Measurements from ENCODE around the gene RBFOX1. TPM values are rescaled to one million over a fixed set of nuclear protein-coding genes. Genes with fewer than 3 reads are reported as not detected.

RBFOX1 gene
- total RNA-seq, 1 donor from 2014 or later, result not detected

DNA sequence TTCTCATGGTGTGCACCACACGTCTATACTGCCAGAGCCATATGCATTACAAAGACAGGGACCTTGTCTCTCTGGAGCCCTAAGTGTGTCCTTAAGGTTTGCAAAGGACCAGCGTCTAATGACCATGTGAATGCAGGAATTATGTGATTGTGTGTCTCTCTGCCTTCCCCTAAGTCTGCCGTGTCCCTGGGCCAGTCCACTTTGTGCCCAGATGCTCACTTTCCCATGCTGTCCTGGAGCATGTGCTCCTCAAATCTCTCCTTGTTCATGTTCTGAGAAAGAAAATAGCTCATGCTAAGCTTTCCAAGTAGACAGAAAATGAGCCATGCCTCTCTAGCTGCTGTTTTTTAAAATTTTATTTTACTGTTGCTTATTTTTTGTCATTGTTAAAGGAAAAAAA lies 125.5 kb downstream of the RBFOX1 start:
- Histone ChIP-seq H3K36me3 (no peaks in the 10 kb centered on the region), H3K9me3 (no peaks in the 10 kb centered on the region), H3K27me3 (no peaks in the 10 kb centered on the region), H3K4me1 (no peaks in the 10 kb centered on the region), H3K27ac (no peak overlapping the region), H3K4me3 (no peak overlapping the region)
- intact Hi-C loops (cut with DNase I), result no loop called here
- TF ChIP-seq, protein P1, sequence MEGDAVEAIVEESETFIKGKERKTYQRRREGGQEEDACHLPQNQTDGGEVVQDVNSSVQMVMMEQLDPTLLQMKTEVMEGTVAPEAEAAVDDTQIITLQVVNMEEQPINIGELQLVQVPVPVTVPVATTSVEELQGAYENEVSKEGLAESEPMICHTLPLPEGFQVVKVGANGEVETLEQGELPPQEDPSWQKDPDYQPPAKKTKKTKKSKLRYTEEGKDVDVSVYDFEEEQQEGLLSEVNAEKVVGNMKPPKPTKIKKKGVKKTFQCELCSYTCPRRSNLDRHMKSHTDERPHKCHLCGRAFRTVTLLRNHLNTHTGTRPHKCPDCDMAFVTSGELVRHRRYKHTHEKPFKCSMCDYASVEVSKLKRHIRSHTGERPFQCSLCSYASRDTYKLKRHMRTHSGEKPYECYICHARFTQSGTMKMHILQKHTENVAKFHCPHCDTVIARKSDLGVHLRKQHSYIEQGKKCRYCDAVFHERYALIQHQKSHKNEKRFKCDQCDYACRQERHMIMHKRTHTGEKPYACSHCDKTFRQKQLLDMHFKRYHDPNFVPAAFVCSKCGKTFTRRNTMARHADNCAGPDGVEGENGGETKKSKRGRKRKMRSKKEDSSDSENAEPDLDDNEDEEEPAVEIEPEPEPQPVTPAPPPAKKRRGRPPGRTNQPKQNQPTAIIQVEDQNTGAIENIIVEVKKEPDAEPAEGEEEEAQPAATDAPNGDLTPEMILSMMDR (IDR thresholded peaks at IDR 0.05), result no peak
- DNase-seq (ENCODE audit: low spot score in 2 of 2), result no peak

DNA sequence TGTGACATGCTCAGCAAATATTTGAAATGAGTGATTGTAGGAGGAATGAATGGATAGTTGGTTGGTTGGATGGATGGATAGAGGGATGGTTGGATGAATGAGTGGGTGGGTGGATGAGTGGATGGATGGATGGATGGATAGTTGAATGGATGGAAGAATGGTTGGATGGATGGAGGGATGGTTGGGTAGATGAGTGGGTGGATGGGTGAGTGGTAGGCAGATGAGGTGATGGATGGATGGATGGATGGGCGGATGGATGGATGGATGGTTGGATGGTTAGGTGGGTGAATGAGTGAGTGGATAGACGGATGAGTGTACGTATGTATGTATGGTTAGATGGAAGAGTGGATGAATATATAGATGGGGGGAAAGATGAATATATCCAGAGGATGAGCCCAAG lies 137.7 kb downstream of the RBFOX1 start:
- no peaks in the 10 kb centered on the region for H3K4me1 ChIP-seq
- H3K9me3 ChIP-seq, result no peaks in the 10 kb centered on the region
- H3K4me3 ChIP-seq, result no peak overlapping the region
- intact Hi-C loops (cut with DNase I), result no loop called here
- TF ChIP-seq, protein P1 (IDR thresholded peaks at IDR 0.05), result no peak
- no peaks in the 10 kb centered on the region for H3K27me3 ChIP-seq
- no peak overlapping the region for H3K27ac ChIP-seq
- DNase-seq (ENCODE audit: low spot score in 2 of 2), result no peak
- no peaks in the 10 kb centered on the region for H3K36me3 ChIP-seq

DNA sequence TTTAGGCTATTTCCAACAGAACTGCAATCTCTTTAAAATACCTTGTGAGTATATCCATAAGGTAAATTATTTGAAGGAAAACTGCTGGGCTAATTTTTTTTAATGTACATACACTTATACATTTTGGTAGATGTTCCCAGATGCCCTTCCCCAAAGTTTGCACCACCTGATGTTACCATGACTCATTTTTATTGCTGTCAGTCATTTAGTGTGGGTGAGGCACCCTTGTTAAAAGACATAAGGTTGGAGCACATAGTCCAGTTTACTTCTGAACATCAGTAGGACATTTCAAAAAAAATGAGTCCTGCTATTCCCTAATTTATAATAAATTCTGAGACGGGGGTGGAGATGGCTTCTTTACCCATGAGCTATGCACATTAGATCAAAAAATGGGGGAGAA lies 138.6 kb downstream of the RBFOX1 start:
- Histone ChIP-seq H3K4me3 (no peak overlapping the region), H3K4me1 (no peaks in the 10 kb centered on the region), H3K27me3 (no peaks in the 10 kb centered on the region), H3K9me3 (no peaks in the 10 kb centered on the region), H3K36me3 (no peaks in the 10 kb centered on the region), H3K27ac (no peak overlapping the region)
- TF ChIP-seq, protein P1 (IDR thresholded peaks at IDR 0.05), result no peak
- intact Hi-C loops (cut with DNase I), result no loop called here
- no peak for DNase-seq (ENCODE audit: low spot score in 2 of 2)

DNA sequence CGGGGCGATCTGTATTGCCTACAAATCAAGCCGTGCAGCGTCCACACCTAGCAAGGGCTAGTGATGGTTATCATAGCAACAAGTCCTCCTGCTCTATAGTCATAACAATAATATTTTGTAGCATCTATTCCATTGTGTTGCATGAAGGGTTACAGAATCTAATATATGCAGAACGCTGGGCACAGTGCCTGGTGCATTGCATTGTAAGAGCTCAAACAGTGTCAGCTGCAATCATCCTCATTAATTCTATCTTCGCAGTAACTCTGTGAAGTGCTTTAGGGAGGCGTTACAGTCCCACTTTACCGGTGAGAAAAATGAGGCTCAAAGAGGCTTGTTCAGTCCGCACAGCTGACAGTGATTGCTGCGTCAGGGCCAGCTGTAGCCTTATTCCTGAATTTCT lies 149.4 kb downstream of the RBFOX1 start:
- Histone ChIP-seq H3K27ac (no peak overlapping the region), H3K4me1 (no peaks in the 10 kb centered on the region), H3K9me3 (no peaks in the 10 kb centered on the region), H3K4me3 (no peak overlapping the region), H3K36me3 (no peaks in the 10 kb centered on the region), H3K27me3 (no peaks in the 10 kb centered on the region)
- DNase-seq (ENCODE audit: low spot score in 2 of 2), result no peak
- TF ChIP-seq, protein P1 (IDR thresholded peaks at IDR 0.05), result no peak
- intact Hi-C loops (cut with DNase I), result no loop called here

GRCh38 chr16:7482596-7483290 lies 150.1 kb downstream of the RBFOX1 start:
- TF ChIP-seq, protein P1 (IDR thresholded peaks at IDR 0.05), result no peak
- Histone ChIP-seq H3K4me3 (no peak overlapping the region), H3K4me1 (no peaks in the 10 kb centered on the region), H3K27me3 (no peaks in the 10 kb centered on the region), H3K27ac (no peak overlapping the region), H3K36me3 (no peaks in the 10 kb centered on the region), H3K9me3 (no peaks in the 10 kb centered on the region)
- intact Hi-C loops (cut with DNase I), result no loop called here
- no peak for DNase-seq (ENCODE audit: low spot score in 2 of 2)
